Calu3 (cell line): ENCODE data around the gene TMEM132A. TPM values are rescaled to one million over a fixed set of nuclear protein-coding genes. Genes with fewer than 3 reads are reported as not detected.
"Not testable (repeated sequence)": the region's sequence is repeated elsewhere in the genome, so short reads cannot be mapped to it uniquely, and the experiment has no call there.

Experiments used
- BruUV-seq: library from RNA; stranded (reverse); fragments of 400-500 nt; replicated peaks from 2 replicates; lab custom pipeline; 2021; lab: Mats Ljungman, UMichigan
- CTCF ChIA-PET: fragments of 300-600 bp; sonication (Branson Sonifier 250); formaldehyde crosslinking; loops from one replicate; lab custom pipeline; 2022; ENCODE audit warnings: antibody characterized with exemption; lab: Charles Lee
- DNase-seq: peaks from one replicate; pipeline ENCODE4 v3.0.0; 2022
- H3K27ac Mint-ChIP-seq: one replicate; pipeline ENCODE4 v1.8.0; 2022; ENCODE audit warnings: mixed read lengths; ENCODE audit not compliant: unreplicated experiment
- H3K27me3 Mint-ChIP-seq: one replicate; pipeline ENCODE4 v1.8.0; 2022; ENCODE audit warnings: mixed read lengths; ENCODE audit not compliant: unreplicated experiment
- H3K36me3 Mint-ChIP-seq: one replicate; pipeline ENCODE4 v1.8.0; 2022; ENCODE audit warnings: mild to moderate bottlenecking, moderate library complexity, mixed read lengths; ENCODE audit not compliant: insufficient read depth, unreplicated experiment
- H3K4me1 Mint-ChIP-seq: one replicate; pipeline ENCODE4 v1.8.0; 2022; ENCODE audit warnings: mild to moderate bottlenecking, low read depth, mixed read lengths; ENCODE audit not compliant: unreplicated experiment
- H3K4me3 Mint-ChIP-seq: one replicate; pipeline ENCODE4 v1.8.0; 2022; ENCODE audit warnings: mild to moderate bottlenecking, low read depth, moderate library complexity, mixed read lengths; ENCODE audit not compliant: unreplicated experiment
- H3K9me3 Mint-ChIP-seq: one replicate; pipeline ENCODE4 v1.8.0; 2022; ENCODE audit warnings: low read depth, mixed read lengths; ENCODE audit not compliant: unreplicated experiment
- intact Hi-C: fragments of 100-400 bp; cut with micrococcal nuclease; formaldehyde crosslinking; loops from one replicate; pipeline ENCODE4 v1.10.0; 2022; ENCODE audit not compliant: unreplicated experiment
- total RNA-seq: library from RNA; stranded (reverse); gene quantifications from 2 replicates; pipeline ENCODE4 v1.2.3, GENCODE V29; 2022
- TF ChIP-seq, protein P1 (sequence below): fragments of 200-600 bp; IDR thresholded peaks from one replicate; pipeline ENCODE4 v1.8.0; 2022; ENCODE audit warnings: antibody characterized with exemption; ENCODE audit not compliant: unreplicated experiment

Gene TMEM132A
- total RNA-seq, 1 experiment from 2014 or later, result 116 TPM

DNA sequence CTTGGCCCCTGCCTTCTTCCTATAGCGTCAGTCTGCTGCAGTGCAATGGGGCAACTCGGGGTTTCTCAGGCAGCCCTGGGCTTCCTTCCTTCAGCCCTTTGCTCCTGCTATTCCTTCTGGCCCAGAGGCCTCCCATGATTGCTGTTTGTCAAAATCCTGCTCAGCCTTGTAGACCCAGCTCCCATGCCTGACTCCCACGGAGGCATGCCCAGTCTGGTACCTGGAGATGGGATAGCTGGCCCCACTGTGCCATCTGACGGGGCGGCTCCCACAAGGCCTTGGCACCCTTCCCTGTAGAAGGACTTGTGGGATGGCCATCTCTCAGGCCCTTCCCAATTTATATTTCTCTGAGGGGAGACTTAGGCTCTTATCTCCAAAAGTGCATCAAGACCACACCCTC is 46.6 kb downstream of the TMEM132A start:
- CTCF ChIA-PET, result interaction anchor here (1.0 to 1.6 kb wide), 3 partner anchors 56 to 203 kb away, joined by 4 to 5 read pairs (median 5); no protein-coding TSS in a partner anchor
- peaks cover 50% of the 10 kb centered on the region for H3K27me3 Mint-ChIP-seq
- H3K27ac Mint-ChIP-seq, result no peak overlapping the region
- BruUV-seq, result no TSS peak
- H3K4me1 Mint-ChIP-seq, result no peaks in the 10 kb centered on the region
- no peak for DNase-seq
- no peaks in the 10 kb centered on the region for H3K36me3 Mint-ChIP-seq
- H3K4me3 Mint-ChIP-seq, result no peak overlapping the region
- TF ChIP-seq, protein P1, sequence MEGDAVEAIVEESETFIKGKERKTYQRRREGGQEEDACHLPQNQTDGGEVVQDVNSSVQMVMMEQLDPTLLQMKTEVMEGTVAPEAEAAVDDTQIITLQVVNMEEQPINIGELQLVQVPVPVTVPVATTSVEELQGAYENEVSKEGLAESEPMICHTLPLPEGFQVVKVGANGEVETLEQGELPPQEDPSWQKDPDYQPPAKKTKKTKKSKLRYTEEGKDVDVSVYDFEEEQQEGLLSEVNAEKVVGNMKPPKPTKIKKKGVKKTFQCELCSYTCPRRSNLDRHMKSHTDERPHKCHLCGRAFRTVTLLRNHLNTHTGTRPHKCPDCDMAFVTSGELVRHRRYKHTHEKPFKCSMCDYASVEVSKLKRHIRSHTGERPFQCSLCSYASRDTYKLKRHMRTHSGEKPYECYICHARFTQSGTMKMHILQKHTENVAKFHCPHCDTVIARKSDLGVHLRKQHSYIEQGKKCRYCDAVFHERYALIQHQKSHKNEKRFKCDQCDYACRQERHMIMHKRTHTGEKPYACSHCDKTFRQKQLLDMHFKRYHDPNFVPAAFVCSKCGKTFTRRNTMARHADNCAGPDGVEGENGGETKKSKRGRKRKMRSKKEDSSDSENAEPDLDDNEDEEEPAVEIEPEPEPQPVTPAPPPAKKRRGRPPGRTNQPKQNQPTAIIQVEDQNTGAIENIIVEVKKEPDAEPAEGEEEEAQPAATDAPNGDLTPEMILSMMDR, result no peak
- intact Hi-C loops, result loop anchor here (1.0 to 2.0 kb wide), 2 partner anchors 158 to 202 kb away; no protein-coding TSS in a partner anchor
- H3K9me3 Mint-ChIP-seq, result peaks cover 7% of the 10 kb centered on the region

DNA sequence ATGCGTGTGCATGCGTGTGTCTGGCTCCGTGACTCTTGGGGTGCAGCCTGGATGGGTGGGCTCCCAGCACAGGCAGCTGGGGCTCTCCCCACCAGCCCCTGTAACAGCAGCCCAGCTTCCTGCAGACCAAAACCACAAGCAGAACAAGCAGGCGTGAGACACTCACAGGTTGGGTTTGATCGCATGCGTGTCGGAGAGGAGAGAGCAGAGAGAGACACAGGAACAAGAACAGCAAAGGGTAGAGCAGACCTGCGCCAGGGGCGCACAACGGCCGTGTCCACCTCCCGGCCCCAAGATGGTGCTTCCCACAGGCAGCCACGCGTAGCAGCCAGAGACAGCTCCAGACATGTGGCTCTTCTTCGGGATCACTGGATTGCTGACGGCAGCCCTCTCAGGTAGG is 47.3 kb downstream of the TMEM132A start, which contains the start of gene CD6:
Gene CD6 (plus strand): TSS at position 161 of the 400 bp plus-strand sequence. CDS start 186 bp downstream, at position 347.
- CTCF ChIA-PET, result no interaction called here
- intact Hi-C loops, result loop anchor here (2.0 kb wide), 1 partner anchor 157 kb away; no protein-coding TSS in a partner anchor
- Mint-ChIP-seq H3K27ac (no peak within 1 kb of the TSS), H3K9me3 (peaks cover 7% of the 10 kb centered on the region), H3K36me3 (no peaks in the 10 kb centered on the region), H3K4me1 (no peaks in the 10 kb centered on the region), H3K27me3 (peaks cover 43% of the 10 kb centered on the region), H3K4me3 (no peak within 1 kb of the TSS)
- DNase-seq, result no peak
- TF ChIP-seq, protein P1, result no peak
- BruUV-seq, result no TSS peak

DNA sequence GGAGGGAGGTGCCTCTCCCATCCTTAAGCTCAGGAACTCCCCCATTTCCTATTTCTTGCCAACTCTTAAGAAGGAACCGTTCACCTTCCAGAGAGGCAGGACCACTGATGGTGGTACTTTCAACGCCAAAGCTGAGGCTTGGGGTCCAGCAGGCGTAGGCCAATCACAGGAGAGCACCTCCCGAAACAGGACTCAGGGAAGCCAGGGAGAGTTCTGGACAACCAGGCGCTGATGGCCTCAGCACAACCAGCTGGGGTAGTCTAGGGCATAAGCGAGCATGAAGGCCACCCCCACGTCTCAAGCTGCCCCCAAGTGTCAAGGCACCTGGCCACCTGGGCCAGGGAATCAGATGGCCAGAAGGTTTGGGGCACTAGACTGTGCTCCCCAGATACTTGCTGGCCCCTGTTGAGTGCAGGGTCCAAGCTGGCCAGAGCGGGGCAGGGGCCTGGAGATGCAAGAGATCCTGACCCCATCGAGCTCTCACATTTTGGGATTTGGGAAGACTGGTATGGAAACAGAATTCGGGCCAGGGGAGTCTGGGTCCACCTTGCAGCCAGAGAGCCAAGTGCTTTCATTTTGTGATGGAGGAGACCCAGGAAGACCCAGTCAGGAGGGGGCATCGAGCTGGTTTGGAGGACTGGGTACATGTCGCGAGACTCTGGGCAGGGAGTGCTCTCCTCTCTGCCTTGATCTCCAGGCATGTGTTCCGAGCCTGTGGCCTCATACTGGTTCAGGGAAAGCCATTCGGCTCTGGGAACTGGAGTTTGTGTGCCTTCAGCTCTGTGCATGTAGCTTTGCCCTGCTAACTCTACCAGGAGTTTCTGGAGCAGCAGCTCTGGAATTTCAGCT is 48.1 kb downstream of the TMEM132A start:
- CTCF ChIA-PET, result no interaction called here
- TF ChIP-seq, protein P1, result no peak
- no peaks in the 10 kb centered on the region for H3K4me1 Mint-ChIP-seq
- H3K36me3 Mint-ChIP-seq, result no peaks in the 10 kb centered on the region
- no peak for DNase-seq
- H3K27ac Mint-ChIP-seq, result no peak overlapping the region
- no peak overlapping the region for H3K4me3 Mint-ChIP-seq
- intact Hi-C loops, result no loop called here
- no TSS peak for BruUV-seq
- H3K9me3 Mint-ChIP-seq, result peaks cover 5% of the 10 kb centered on the region
- H3K27me3 Mint-ChIP-seq, result peaks cover 34% of the 10 kb centered on the region

DNA sequence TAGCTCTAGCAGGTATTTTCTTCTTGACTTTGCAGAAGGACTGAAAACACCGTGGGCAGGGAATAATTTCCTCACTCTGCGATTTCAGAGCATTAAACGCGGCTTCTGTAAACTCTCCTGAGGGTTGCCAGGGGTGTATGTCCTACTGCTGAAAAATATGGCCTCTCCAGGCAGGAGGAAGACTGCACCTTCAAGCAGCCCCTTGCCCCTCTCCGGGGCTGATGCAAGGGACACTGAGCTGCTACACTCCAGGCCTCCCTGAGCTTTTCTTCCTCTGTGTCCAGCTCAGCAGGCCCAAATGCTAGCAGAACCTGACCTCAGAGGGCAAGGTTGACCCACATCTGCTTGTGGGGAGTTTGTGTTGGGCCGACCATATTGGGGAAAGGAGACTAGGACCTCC is 49.4 kb downstream of the TMEM132A start:
- intact Hi-C loops, result no loop called here
- peaks cover 4% of the 10 kb centered on the region for H3K9me3 Mint-ChIP-seq
- H3K36me3 Mint-ChIP-seq, result no peaks in the 10 kb centered on the region
- peaks cover 28% of the 10 kb centered on the region for H3K27me3 Mint-ChIP-seq
- CTCF ChIA-PET, result no interaction called here
- H3K4me1 Mint-ChIP-seq, result no peaks in the 10 kb centered on the region
- TF ChIP-seq, protein P1, result no peak
- BruUV-seq, result no TSS peak
- no peak overlapping the region for H3K4me3 Mint-ChIP-seq
- H3K27ac Mint-ChIP-seq, result no peak overlapping the region
- DNase-seq, result no peak

DNA sequence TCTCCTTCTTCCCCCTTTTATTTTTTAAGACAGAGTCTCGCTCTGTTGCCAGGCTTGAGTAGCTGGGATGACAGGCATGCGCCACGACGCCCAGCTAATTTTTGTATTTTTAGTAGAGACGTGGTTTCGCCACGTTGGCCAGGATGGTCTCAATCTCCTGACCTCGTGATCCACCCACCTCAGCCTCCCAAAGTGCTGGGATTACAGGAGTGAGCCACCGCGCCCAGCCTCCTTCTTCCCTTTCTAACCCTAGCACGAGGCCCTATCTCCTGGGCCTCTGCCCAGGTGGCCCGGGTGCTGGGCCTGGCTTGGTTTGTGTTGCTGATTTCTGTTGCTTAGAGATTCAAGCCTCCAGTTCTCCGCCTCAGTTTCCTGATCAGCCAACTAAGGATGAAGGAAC is 50.1 kb downstream of the TMEM132A start:
- H3K36me3 Mint-ChIP-seq, intact Hi-C loops, CTCF ChIA-PET, DNase-seq, H3K4me1 Mint-ChIP-seq, H3K9me3 Mint-ChIP-seq, H3K4me3 Mint-ChIP-seq, BruUV-seq, H3K27ac Mint-ChIP-seq: not testable (repeated sequence)
- peaks cover 28% of the 10 kb centered on the region for H3K27me3 Mint-ChIP-seq
